ENCODE measurements around the gene EMX1. TPM values are rescaled to one million over a fixed set of nuclear protein-coding genes. Genes with fewer than 3 reads are reported as not detected.

The EMX1 gene
- total RNA-seq, 1 experiment from 2014 or later = not detected

DNA sequence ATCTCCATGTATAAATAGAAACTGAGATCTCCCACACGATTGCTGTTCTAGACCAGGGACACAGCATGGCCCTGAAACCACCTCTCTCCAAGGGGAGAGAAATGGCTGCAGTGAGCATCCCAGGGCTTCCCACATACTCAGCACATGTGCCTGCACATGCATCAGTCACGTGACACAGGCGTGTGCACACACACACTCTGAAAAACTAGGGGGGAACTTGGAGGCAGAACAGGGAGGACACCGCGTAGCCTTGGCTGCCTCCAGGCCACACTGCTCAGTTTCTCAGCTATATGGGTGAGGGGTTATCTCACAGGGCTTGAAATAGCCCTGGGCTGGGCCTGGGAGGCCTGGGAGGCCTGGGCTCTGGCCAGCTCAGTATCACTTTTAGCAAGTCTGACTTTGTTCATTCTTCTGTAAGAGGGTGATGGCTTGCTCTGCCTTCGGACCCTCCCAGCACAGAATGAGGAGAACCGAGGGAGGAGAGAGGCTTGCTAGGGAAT is 66.9 kb downstream of the EMX1 start:
- Mint-ChIP-seq H3K27me3 (ENCODE audit: unreplicated experiment) (no peaks in the 10 kb centered on the region), H3K27ac (ENCODE audit: unreplicated experiment) (no peak overlapping the region), H3K4me3 (ENCODE audit: low read depth, unreplicated experiment) (no peak overlapping the region), H3K4me1 (ENCODE audit: low read depth, unreplicated experiment) (no peaks in the 10 kb centered on the region), H3K36me3 (ENCODE audit: insufficient read depth, unreplicated experiment) (no peaks in the 10 kb centered on the region), H3K9me3 (ENCODE audit: low read depth, unreplicated experiment) (no peaks in the 10 kb centered on the region)
- CTCF ChIA-PET = no interaction called here
- intact Hi-C loops (cut with micrococcal nuclease; ENCODE audit: unreplicated experiment) = no loop called here
- TF ChIP-seq, protein P1, sequence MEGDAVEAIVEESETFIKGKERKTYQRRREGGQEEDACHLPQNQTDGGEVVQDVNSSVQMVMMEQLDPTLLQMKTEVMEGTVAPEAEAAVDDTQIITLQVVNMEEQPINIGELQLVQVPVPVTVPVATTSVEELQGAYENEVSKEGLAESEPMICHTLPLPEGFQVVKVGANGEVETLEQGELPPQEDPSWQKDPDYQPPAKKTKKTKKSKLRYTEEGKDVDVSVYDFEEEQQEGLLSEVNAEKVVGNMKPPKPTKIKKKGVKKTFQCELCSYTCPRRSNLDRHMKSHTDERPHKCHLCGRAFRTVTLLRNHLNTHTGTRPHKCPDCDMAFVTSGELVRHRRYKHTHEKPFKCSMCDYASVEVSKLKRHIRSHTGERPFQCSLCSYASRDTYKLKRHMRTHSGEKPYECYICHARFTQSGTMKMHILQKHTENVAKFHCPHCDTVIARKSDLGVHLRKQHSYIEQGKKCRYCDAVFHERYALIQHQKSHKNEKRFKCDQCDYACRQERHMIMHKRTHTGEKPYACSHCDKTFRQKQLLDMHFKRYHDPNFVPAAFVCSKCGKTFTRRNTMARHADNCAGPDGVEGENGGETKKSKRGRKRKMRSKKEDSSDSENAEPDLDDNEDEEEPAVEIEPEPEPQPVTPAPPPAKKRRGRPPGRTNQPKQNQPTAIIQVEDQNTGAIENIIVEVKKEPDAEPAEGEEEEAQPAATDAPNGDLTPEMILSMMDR (IDR thresholded peaks at IDR 0.05; ENCODE audit: unreplicated experiment) = no peak
- no peak for DNase-seq
- no TSS peak for BruUV-seq (replicated peaks)

Other genes starting within 250 kb of the EMX1 start
- 26.4 and 26.6 TPM in 2 replicates for gene EXOC6B, start 91.5 kb upstream of the EMX1 start, total RNA-seq (2022)
- 71.1 and 84.4 TPM in 2 replicates for gene SPR, start 30.1 kb upstream of the EMX1 start, total RNA-seq (2022)
- gene SFXN5, start 154.2 kb downstream of the EMX1 start, total RNA-seq (2022) = 11.3 and 16.4 TPM in 2 replicates
- gene RAB11FIP5, start 195.4 kb downstream of the EMX1 start, total RNA-seq (2022) = 20.2 and 27.1 TPM in 2 replicates

Measured in Calu3 (cell line).